HG03378 (cell line): Measurements from ENCODE around the gene VRK2.

Experiments used
- ATAC-seq: cut with Tn5 transposase; IDR thresholded peaks from one replicate; pipeline ENCODE4 v1.9.1; 2021; ENCODE audit warnings: mild to moderate bottlenecking, moderate library complexity; ENCODE audit not compliant: unreplicated experiment

VRK2 gene

GRCh38 chr2:58046585-58047372 is at the start of gene VRK2:
Gene VRK2, plus strand, starts transcription at chr2:58046806. Its CDS starts 2,026 bp downstream, at chr2:58048832.
- peak; percentile 83 for ATAC-seq

- peak; percentile 78 for ATAC-seq
Observed at GRCh38 chr2:58006256-58006951, 40.2 kb upstream of the VRK2 start.

DNA sequence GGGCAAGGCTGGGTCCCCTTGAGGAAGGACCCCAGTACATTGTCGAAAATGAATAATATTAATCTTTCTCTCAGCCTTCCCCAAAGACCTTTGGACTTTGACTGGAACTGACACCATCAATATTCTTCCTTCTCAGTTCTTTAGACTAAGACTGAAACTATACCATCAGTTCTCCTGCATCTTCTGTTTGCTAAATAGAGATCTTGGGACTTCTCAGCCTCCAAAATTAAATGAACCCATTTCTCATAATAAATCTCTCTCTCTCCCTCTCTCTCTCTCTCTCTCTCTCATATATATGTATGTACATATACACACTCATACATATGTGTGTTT is 39.7 kb upstream of the VRK2 start:
- peak; percentile 37 for ATAC-seq

GRCh38 chr2:58010599-58010998 is 36.0 kb upstream of the VRK2 start:
- ATAC-seq: no peak

DNA sequence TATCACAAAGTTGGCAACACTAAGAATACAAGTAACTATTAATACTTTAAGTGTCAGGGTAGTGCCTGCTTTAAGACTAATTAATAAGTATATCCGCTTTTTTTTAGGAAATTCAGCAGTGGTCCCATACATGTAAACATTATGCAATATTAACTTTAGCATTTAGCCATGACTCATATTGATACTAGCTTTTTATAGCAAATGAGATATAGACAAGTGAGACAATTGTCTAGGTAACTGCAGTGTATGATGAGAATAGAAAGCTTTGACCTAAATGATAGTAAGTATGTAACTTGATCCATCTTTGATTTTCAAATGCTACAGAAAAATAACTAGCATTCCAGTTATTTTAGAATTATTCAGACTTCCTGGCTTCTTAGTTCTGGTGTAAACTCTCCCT is 27.4 kb upstream of the VRK2 start:
- peak; percentile 84 for ATAC-seq

DNA sequence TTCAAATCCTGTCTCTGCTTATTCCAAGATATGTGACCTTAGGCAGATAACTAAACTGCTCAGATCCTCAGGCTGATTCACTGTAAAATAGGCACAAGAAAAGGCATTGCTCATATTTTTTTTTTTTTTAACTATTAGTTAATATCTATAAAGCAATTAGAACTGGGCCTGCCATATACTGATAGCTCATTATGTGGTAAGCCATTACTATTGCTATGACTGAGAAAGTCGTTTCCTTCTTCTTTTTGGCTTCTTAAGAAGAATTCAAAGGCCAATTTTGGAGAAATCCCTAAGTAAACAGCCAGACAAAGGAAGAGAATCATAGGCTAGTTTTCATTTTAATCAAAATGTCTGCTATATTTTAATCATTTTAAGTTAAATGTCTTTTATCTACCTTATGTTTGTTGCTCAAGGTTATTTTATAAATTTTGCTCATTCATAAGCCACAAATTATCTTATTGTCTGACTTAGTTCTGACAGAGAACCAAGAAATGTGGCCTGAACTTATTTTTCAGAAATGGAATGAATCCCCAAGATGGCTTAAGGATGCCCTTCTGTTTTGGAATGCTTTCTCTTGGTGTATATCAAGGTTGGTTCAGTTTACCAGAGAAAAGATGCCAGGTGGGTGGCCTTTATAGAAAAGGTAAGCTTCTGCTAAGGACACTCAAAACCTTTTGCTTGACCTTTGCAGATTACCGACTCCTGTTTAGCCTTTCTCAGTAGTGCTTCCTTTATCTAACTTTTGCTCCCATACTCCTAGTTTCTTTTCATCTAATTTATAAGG is 21.3 kb upstream of the VRK2 start:
- no peak for ATAC-seq

GRCh38 chr2:58027029-58027428 is 19.6 kb upstream of the VRK2 start:
- no peak for ATAC-seq

DNA sequence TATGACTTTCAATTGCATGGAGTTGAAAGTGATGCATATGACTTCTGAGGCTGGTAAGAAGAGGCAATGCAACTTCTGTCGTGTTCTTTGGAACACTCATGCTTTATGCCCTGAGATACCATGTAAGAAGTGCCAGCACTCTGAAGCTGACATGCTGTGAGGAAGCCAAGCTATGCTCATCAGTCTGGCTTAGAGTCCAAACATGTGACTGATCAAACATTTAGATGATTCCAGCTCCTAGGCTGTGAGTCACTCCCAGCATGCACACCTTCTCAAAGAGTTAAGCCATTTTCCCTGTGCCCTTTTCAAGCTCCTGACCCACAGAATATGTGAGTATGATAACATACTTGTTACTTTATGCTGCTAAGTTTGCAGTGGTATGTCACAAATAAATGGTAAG is 15.8 kb upstream of the VRK2 start:
- ATAC-seq: no peak

DNA sequence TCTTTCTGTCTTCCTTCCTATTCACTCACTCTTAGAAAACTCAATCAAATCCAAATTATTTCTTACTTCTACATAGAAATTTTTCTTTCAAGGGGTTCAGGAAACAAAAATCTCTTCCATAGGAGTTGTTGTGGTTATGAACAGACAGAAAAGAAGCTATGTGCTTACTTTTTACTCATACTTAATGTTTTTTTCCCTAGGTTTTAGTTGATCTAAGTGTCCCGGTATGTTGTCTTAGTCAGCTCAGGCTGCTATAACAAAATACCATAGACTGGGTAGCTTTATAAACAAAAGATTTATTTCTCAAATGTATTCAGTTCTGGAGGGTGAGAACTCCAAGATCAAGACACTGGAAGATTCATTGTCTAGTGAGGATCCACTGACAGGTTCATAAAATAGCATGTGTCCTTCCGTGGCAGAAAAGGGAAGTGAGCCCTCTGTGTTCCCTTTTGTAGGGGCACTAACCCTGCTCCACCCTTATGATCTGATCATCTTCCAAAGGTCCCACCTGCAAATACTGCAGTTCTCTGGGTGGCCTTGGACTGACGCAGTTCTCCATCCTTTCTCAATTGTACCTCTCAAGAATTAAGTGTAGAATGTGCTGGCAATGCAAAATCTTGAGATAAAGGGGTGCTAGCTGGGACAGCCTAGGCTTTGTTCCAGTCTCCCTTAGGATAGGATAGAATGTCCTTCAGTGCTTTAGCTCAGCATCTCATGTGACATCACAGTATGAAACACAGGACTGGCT is 14.4 kb upstream of the VRK2 start:
- peak; percentile 60 for ATAC-seq

GRCh38 chr2:58032764-58033080 is 13.9 kb upstream of the VRK2 start:
- peak; percentile 21 for ATAC-seq

DNA sequence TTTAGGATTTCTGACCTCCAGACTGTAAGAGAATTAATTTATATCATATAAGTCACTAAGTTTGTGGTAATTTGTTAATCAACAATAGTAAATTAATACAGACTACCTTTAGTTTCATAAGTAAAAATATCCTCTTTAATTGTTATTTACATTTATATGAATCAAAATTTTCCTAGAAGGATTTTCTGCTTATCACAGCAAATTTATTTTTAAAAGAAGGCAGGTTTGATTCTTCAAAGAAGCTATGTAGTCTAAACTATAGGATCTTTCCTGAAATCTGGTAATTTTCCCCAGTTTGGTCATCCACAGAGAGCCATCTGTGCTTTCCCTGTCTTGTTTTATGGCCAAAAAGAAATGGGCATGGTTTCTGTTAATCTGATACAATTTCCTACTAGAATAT is 13.1 kb upstream of the VRK2 start:
- no peak for ATAC-seq

DNA sequence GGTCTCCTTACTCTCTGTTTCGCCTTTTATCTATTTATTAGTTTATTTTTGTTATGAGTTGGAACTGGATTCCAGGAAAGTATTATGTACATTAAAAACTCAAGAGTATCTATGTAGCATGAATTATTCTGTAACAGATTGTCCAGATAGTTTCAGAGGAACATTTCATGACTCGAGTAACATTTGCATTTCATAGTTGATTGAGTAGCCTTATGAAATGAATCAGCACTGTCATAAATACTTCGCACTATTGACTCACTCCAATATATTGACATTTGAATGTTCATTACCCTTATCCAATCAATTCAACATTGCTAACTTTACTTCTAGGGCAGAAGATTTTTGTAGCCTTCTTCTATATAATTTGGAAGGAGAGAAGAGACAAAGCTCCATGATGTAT is 11.3 kb upstream of the VRK2 start:
- peak; percentile 82 for ATAC-seq

DNA sequence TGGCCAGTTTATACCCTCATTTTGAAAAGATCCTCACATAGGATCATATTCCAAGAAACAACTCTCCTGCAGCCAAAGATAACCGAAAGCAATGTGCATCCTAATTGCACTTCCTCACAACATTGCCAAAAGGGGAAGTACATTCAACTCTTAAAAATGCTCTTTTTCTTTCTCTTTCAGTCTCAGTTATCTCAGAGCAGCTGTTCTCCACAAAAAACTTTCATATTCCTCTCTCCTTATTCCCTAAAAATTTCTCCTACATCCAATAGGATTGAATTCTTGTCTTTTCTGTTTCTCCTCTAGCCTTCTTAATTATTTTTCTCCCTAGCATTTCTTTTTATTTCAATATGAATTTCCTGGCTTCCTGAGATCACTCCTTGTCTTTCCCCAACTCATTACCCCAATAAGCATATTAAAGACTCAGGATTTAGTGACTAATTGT is 7.4 kb upstream of the VRK2 start:
- ATAC-seq: peak; percentile 75

GRCh38 chr2:58042486-58042970 is 4.1 kb upstream of the VRK2 start:
- no peak for ATAC-seq

GRCh38 chr2:58044145-58044544 is 2.5 kb upstream of the VRK2 start:
- no peak for ATAC-seq

GRCh38 chr2:58045580-58046334 is 849 bp upstream of the VRK2 start:
- ATAC-seq: no peak

- ATAC-seq: no peak
Observed at GRCh38 chr2:58046335-58046584, 346 bp upstream of the VRK2 start.

DNA sequence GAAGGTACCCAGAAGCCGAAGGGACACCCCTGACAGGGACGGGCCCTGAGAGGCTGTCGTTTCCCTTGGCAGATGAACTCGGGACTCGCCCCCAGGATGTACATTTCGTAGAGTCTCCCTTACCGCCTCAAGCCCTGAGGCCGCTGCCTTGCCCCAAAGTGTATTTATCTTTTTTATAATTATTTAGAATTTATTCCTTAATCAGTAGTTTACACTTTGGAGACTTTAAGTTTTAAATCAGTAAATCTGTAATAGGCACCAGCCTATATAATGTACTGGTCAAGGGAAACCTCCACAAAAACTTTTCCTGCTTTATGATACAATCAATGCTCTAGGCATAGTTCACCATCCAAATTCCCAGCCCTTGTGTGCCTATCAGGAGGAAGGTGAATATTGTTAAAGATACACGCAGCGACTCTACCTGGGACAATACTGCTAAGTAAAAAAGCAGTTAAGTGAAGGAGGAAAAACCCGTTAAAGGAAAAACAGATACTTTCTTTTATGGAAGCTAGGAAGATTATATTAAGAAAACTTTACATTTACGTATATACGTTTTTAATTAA is 848 bp downstream of the VRK2 start:
- peak; percentile 37 for ATAC-seq

- no peak for ATAC-seq
Observed at GRCh38 chr2:58047961-58048360, 1.4 kb downstream of the VRK2 start.

- ATAC-seq: no peak
Observed at GRCh38 chr2:58051445-58051844, 4.8 kb downstream of the VRK2 start.
